Hepatocyte (in vitro differentiated cells): ENCODE results near the gene ADGRB3. TPM values are rescaled to one million over a fixed set of nuclear protein-coding genes. Genes with fewer than 3 reads are reported as not detected.

ENCODE experiments used
- DNase-seq: peaks from one replicate; pipeline ENCODE4 v3.0.0-alpha.2; 2016; ENCODE audit warnings: low spot score
- H2AFZ ChIP-seq: fragments of 200-600 bp; sonication (generic); 2 replicates; pipeline ENCODE4 v1.6.0; 2016; ENCODE audit warnings: antibody characterized with exemption, mild to moderate bottlenecking
- H3K27ac ChIP-seq: fragments of 200-600 bp; sonication (generic); 2 replicates; pipeline ENCODE4 v1.5.1; 2016; ENCODE audit warnings: mild to moderate bottlenecking
- H3K27me3 ChIP-seq: fragments of 200-600 bp; sonication (generic); 2 replicates; pipeline ENCODE4 v1.6.1; 2016
- H3K36me3 ChIP-seq: fragments of 200-600 bp; sonication (generic); replicated peaks from 2 replicates; pipeline ENCODE4 v1.5.1; 2016; ENCODE audit warnings: low read depth; ENCODE audit not compliant: insufficient read depth
- H3K4me1 ChIP-seq: fragments of 200-600 bp; sonication (generic); 2 replicates; pipeline ENCODE4 v1.5.1; 2016; ENCODE audit warnings: mild to moderate bottlenecking, moderate library complexity; ENCODE audit not compliant: insufficient read depth
- H3K4me2 ChIP-seq: fragments of 200-600 bp; sonication (generic); 2 replicates; pipeline ENCODE4 v1.6.0; 2016
- H3K4me3 ChIP-seq: fragments of 200-600 bp; sonication (generic); 2 replicates; pipeline ENCODE4 v1.5.1; 2016; ENCODE audit warnings: mild to moderate bottlenecking
- H3K79me2 ChIP-seq: fragments of 200-600 bp; sonication (generic); 2 replicates; pipeline ENCODE4 v1.6.0; 2017; ENCODE audit warnings: mild to moderate bottlenecking
- H3K9me2 ChIP-seq: fragments of 200-600 bp; sonication (generic); replicated peaks from 2 replicates; pipeline ENCODE4 v1.6.0; 2017; ENCODE audit warnings: mild to moderate bottlenecking; ENCODE audit not compliant: insufficient read depth
- H3K9me3 ChIP-seq: fragments of 200-600 bp; sonication (generic); 2 replicates; pipeline ENCODE4 v1.5.1; 2016; ENCODE audit warnings: low read depth, mild to moderate bottlenecking
- H4K20me1 ChIP-seq: fragments of 200-600 bp; sonication (generic); 2 replicates; pipeline ENCODE4 v1.6.0; 2016; ENCODE audit warnings: mild to moderate bottlenecking; ENCODE audit not compliant: insufficient read depth, poor library complexity, severe bottlenecking
- CTCF ChIP-seq: fragments of 200-600 bp; sonication (generic); IDR thresholded peaks from 2 replicates; pipeline ENCODE4 v1.5.1; 2016; ENCODE audit warnings: antibody characterized with exemption, mild to moderate bottlenecking; ENCODE audit not compliant: poor library complexity
- EZH2 ChIP-seq: fragments of 200-600 bp; sonication (generic); IDR thresholded peaks from 2 replicates; pipeline ENCODE4 v1.6.1; 2016; ENCODE audit warnings: antibody characterized with exemption, mild to moderate bottlenecking, borderline replicate concordance
- EZH2phosphoT487 ChIP-seq: fragments of 200-600 bp; sonication (generic); IDR thresholded peaks from one replicate; pipeline ENCODE4 v1.6.1; 2018; ENCODE audit warnings: antibody characterized with exemption, mild to moderate bottlenecking, low read depth, moderate library complexity; ENCODE audit not compliant: unreplicated experiment, severe bottlenecking
- WGBS: methylation state at CpG from one replicate; pipeline ENCODE4 v1.1.6; 2016; ENCODE audit warnings: low lambda C conversion rate; ENCODE audit errors: missing lambda C conversion rate; 5-methylcytosine and 5-hydroxymethylcytosine counted together
- polyA plus RNA-seq: library from polyadenylated mRNA; unstranded; fragments of >200 nt; fragmentation: Nextera tagmentation; extraction: Ambion mirVana; gene quantifications from 2 replicates; pipeline ENCODE4 v1.2.1, GENCODE V29; 2016
- small RNA-seq: library from RNA; depleted of rRNA; stranded (forward); fragments of <200 nt; gene quantifications from one replicate; pipeline ENCODE3, GENCODE V24; 2014
- total RNA-seq: library from RNA; depleted of rRNA; stranded (reverse); fragments of >200 nt; gene quantifications from 2 replicates; pipeline ENCODE4 v1.2.3, GENCODE V29; 2014

Gene ADGRB3
- total and polyA plus RNA-seq, 2 experiments from 2014 or later = 0.17 to 2.2 TPM

- no peak for TF ChIP-seq CTCF
- TF ChIP-seq EZH2phosphoT487 = no peak
- no peak for TF ChIP-seq EZH2
- Histone ChIP-seq H2AFZ (no peak overlapping the region), H3K9me2 (no peaks in the 10 kb centered on the region), H3K36me3 (no peaks in the 10 kb centered on the region), H3K4me1 (no peaks in the 10 kb centered on the region), H3K4me3 (no peak overlapping the region), H3K9me3 (no peaks in the 10 kb centered on the region), H3K27me3 (no peaks in the 10 kb centered on the region), H3K27ac (no peak overlapping the region), H4K20me1 (no peaks in the 10 kb centered on the region), H3K4me2 (no peak overlapping the region), H3K79me2 (no peaks in the 10 kb centered on the region)
- WGBS = 94% methylated on average over 2 of the region's 2 CpGs
- no peak for DNase-seq
These were observed 803.0 kb downstream of the ADGRB3 start for GRCh38 chr6:69438113-69438512.

Small RNAs within 50 kb of the gene (small RNA-seq; reads per million reads assigned to genes)
- not detected for gene AL606923.1
